ENCODE measurements around the gene STAU1.
"Not testable (repeated sequence)": the region's sequence is repeated elsewhere in the genome, so short reads cannot be mapped to it uniquely, and the experiment has no call there.

STAU1 gene

DNA sequence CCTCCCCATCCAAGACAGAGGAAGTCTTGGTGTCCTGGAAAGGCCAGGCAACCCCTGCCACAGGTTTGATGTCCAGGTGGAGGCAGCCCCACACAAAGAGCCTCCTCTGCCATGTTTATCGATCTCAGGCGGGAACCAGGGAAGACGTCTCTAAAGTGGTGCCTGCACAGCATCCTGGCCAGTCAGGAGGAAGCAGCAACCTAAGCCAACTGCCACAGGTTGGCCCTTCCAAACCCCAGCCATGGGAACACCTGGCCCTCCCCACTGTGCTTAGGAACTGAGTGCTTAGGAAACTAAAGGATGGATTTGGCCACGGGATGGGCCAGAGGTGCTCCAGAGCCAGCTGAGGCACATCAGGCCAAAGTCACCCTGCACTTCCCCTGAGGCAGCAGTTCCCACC, 85.1 kb downstream of the STAU1 start:
- ChIA-PET CTCF (no interaction called here), POLR2A (interaction anchor here (1.4 kb wide), 1 partner anchor 116 kb away, joined by 4 read pairs; the partner anchor contains the start of gene DDX27)
- TF ChIP-seq NFRKB (IDR thresholded peaks at IDR 0.05): no peak
- TF ChIP-seq HDGF (IDR thresholded peaks at IDR 0.05; ENCODE audit: borderline replicate concordance): no peak
- TF ChIP-seq ELF4 (IDR thresholded peaks at IDR 0.05): no peak
- TF ChIP-seq, protein P1, sequence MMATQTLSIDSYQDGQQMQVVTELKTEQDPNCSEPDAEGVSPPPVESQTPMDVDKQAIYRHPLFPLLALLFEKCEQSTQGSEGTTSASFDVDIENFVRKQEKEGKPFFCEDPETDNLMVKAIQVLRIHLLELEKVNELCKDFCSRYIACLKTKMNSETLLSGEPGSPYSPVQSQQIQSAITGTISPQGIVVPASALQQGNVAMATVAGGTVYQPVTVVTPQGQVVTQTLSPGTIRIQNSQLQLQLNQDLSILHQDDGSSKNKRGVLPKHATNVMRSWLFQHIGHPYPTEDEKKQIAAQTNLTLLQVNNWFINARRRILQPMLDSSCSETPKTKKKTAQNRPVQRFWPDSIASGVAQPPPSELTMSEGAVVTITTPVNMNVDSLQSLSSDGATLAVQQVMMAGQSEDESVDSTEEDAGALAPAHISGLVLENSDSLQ (IDR thresholded peaks at IDR 0.05): no peak
- TF ChIP-seq ZNF384 (IDR thresholded peaks at IDR 0.05): no peak
- TF ChIP-seq TARDBP (IDR thresholded peaks at IDR 0.05): no peak
- no peak for TF ChIP-seq FOXA1 (IDR thresholded peaks at IDR 0.05)
- TF ChIP-seq BHLHE40 (IDR thresholded peaks at IDR 0.05; ENCODE audit: borderline replicate concordance): no peak
- no peak for TF ChIP-seq ARNT (IDR thresholded peaks at IDR 0.05)
- TF ChIP-seq CTBP1 (IDR thresholded peaks at IDR 0.05; ENCODE audit: borderline replicate concordance): no peak
- no peak for TF ChIP-seq FOXM1 (IDR thresholded peaks at IDR 0.05; ENCODE audit: borderline replicate concordance)
- no peak for TF ChIP-seq L3MBTL2 (conservative IDR thresholded peaks at IDR 0.05)
- no peak for TF ChIP-seq FOXK2 (IDR thresholded peaks at IDR 0.05)
- no peak for TF ChIP-seq SP1 (IDR thresholded peaks at IDR 0.05)
- no peak for TF ChIP-seq SUZ12 (IDR thresholded peaks at IDR 0.05)
- no peak for TF ChIP-seq LEF1 (IDR thresholded peaks at IDR 0.05; ENCODE audit: borderline replicate concordance)
- DNase-seq (ENCODE audit: extremely low spot score): no peak

DNA sequence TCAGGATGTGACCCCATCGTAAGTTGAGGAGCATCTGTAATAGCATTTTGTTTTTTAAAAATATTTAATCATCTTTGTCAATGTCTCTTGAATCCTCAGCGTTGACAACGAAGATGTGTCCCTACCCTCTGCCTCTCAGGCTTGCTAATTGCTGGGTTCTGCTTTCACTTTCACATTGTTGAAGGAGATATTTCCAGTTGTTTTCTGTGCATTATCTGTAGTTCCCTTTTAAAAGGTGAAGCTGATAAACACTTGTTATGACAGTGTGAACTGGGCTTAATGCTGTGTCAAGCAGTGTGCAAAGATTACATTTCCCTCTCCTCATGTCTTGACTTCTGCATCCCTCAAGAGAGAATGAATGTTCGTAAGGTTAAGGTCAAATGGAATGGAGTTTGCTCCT, 87.2 kb downstream of the STAU1 start:
- ChIA-PET CTCF (no interaction called here), POLR2A (no interaction called here)
- TF ChIP-seq FOXM1 (IDR thresholded peaks at IDR 0.05; ENCODE audit: borderline replicate concordance) (no peak), L3MBTL2 (conservative IDR thresholded peaks at IDR 0.05) (no peak), LEF1 (IDR thresholded peaks at IDR 0.05; ENCODE audit: borderline replicate concordance) (no peak), SUZ12 (IDR thresholded peaks at IDR 0.05) (no peak), ELF4 (IDR thresholded peaks at IDR 0.05) (no peak), ZNF384 (IDR thresholded peaks at IDR 0.05) (no peak), HDGF (IDR thresholded peaks at IDR 0.05; ENCODE audit: borderline replicate concordance) (no peak), CTBP1 (IDR thresholded peaks at IDR 0.05; ENCODE audit: borderline replicate concordance) (no peak), SP1 (IDR thresholded peaks at IDR 0.05) (no peak), ARNT (IDR thresholded peaks at IDR 0.05) (no peak), FOXA1 (IDR thresholded peaks at IDR 0.05) (no peak), TARDBP (IDR thresholded peaks at IDR 0.05) (no peak), NFRKB (IDR thresholded peaks at IDR 0.05) (no peak), FOXK2 (IDR thresholded peaks at IDR 0.05) (no peak), BHLHE40 (IDR thresholded peaks at IDR 0.05; ENCODE audit: borderline replicate concordance) (no peak)
- TF ChIP-seq, protein P1 (IDR thresholded peaks at IDR 0.05): no peak
- DNase-seq (ENCODE audit: extremely low spot score): no peak

DNA sequence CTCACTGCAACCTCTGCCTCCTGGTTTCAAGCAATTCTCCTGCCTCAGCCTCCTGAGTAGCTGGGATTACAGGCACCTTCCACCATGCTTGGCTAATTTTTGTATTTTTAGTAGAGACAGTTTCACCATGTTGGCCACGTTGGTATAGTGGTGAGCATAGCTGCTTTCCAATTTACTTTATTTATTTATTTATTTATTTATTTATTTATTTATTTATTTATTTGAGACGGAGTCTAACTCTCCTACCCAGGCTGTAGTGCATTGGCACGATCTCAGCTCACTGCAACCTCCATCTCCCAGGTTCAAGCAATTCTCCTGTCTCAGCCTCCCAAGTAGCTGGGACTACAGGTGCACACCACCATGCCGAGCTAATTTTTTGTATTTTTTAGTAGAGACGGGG, 87.8 kb downstream of the STAU1 start:
- POLR2A ChIA-PET; DNase-seq (ENCODE audit: extremely low spot score): not testable (repeated sequence)
- CTCF ChIA-PET: interaction anchor here (0.7 kb wide), 1 partner anchor 13 kb away, joined by 3 read pairs; no protein-coding TSS in a partner anchor

DNA sequence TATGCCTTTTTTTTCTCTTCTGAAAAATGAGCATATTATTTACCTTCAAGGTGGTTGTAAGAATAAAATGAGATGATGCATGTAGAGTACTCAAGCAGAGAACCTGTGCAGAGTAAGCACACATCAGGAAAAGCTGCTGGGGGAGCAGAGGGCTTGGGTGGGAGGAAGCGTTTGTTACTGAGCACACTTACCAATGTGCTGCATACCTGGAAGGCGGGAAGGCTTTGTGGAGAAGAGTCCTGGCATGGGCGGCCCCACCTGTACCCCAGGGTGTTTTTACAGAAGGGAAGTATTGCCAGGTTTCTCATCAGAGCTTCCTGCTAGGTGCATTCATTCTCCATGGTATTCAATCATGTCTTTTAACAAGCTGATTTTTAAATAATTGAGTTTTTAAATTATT, 89.1 kb downstream of the STAU1 start:
- no peak for DNase-seq (ENCODE audit: extremely low spot score)
- CTCF ChIA-PET: no interaction called here
- TF ChIP-seq SUZ12 (IDR thresholded peaks at IDR 0.05) (no peak), NFRKB (IDR thresholded peaks at IDR 0.05) (no peak), CTBP1 (IDR thresholded peaks at IDR 0.05; ENCODE audit: borderline replicate concordance) (no peak)
- TF ChIP-seq, protein P1 (IDR thresholded peaks at IDR 0.05): no peak
- POLR2A ChIA-PET: interaction anchor here (1.0 kb wide), 1 partner anchor 53 kb away, joined by 4 read pairs; the partner anchor contains the start of gene CSE1L

DNA sequence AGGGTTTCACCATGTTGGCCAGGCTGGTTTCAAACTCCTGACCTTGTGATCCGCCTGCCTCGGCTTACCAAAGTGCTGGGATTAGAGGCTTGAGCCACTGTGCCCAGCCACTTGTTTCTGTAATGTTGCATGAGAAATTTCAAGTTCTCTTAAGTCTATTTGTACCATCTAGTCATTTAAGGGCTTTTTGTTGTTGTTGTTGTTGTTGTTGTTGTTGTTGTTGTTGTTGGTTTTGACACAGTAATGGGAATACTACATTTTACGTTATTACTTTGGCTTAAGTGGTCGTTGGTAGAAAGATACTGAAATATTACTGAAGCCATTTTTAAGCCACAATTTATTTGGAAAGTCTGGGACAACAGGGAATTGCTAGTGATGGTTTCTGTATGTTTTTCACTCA, 90.0 kb downstream of the STAU1 start:
- ChIA-PET POLR2A (interaction anchor here (1.0 kb wide), 1 partner anchor 52 kb away, joined by 4 read pairs; the partner anchor contains the start of gene CSE1L), CTCF (no interaction called here)
- TF ChIP-seq, protein P1 (IDR thresholded peaks at IDR 0.05): no peak
- TF ChIP-seq FOXK2 (IDR thresholded peaks at IDR 0.05) (no peak), FOXA1 (IDR thresholded peaks at IDR 0.05) (no peak), HDGF (IDR thresholded peaks at IDR 0.05; ENCODE audit: borderline replicate concordance) (no peak), ELF4 (IDR thresholded peaks at IDR 0.05) (no peak), SUZ12 (IDR thresholded peaks at IDR 0.05) (no peak), LEF1 (IDR thresholded peaks at IDR 0.05; ENCODE audit: borderline replicate concordance) (no peak), BHLHE40 (IDR thresholded peaks at IDR 0.05; ENCODE audit: borderline replicate concordance) (no peak), ZNF384 (IDR thresholded peaks at IDR 0.05) (no peak), TARDBP (IDR thresholded peaks at IDR 0.05) (no peak), FOXM1 (IDR thresholded peaks at IDR 0.05; ENCODE audit: borderline replicate concordance) (no peak)
- no peak for DNase-seq (ENCODE audit: extremely low spot score)

DNA sequence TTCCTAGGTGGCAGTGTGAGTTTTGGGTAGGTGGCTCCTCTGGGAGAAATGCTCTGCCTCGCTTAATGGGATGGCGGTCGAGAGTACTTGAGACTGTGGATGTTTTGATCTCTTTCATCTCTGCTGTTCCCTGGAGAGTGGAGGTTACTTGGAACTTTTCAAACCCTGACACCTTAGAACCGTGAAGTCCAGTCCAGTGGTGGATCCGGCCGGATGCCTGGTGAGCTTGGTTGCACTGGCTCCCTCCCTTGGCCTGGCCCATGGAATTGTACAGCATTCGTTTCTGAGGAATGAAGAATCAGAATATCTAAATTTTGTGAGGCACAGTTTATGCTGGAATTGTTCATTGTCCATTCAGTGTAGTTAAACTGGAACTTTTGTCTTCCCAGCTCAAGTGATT, 91.0 kb downstream of the STAU1 start:
- ChIA-PET POLR2A (no interaction called here), CTCF (interaction anchor here (0.7 kb wide), 1 partner anchor 10 kb away, joined by 4 read pairs; no protein-coding TSS in a partner anchor)
- no peak for DNase-seq (ENCODE audit: extremely low spot score)
- no peak for TF ChIP-seq FOXK2 (IDR thresholded peaks at IDR 0.05)
- no peak for TF ChIP-seq CTBP1 (IDR thresholded peaks at IDR 0.05; ENCODE audit: borderline replicate concordance)
- TF ChIP-seq, protein P1 (IDR thresholded peaks at IDR 0.05): no peak
- no peak for TF ChIP-seq SP1 (IDR thresholded peaks at IDR 0.05)
- TF ChIP-seq FOXM1 (IDR thresholded peaks at IDR 0.05; ENCODE audit: borderline replicate concordance): no peak
- TF ChIP-seq BHLHE40 (IDR thresholded peaks at IDR 0.05; ENCODE audit: borderline replicate concordance): no peak
- TF ChIP-seq SUZ12 (IDR thresholded peaks at IDR 0.05): no peak
- no peak for TF ChIP-seq ZNF384 (IDR thresholded peaks at IDR 0.05)
- no peak for TF ChIP-seq ELF4 (IDR thresholded peaks at IDR 0.05)
- no peak for TF ChIP-seq FOXA1 (IDR thresholded peaks at IDR 0.05)
- TF ChIP-seq LEF1 (IDR thresholded peaks at IDR 0.05; ENCODE audit: borderline replicate concordance): no peak
- TF ChIP-seq HDGF (IDR thresholded peaks at IDR 0.05; ENCODE audit: borderline replicate concordance): no peak
- TF ChIP-seq L3MBTL2 (conservative IDR thresholded peaks at IDR 0.05): no peak
- TF ChIP-seq NFRKB (IDR thresholded peaks at IDR 0.05): no peak
- no peak for TF ChIP-seq TARDBP (IDR thresholded peaks at IDR 0.05)
- TF ChIP-seq ARNT (IDR thresholded peaks at IDR 0.05): no peak

Data from HEK293T (cell line).